Activated CD8-positive, alpha-beta memory T cell treated with anti-CD3 and anti-CD28 coated beads for 36 hours (primary cell): Measurements from ENCODE around the gene GRAMD1A. TPM values are rescaled to one million over a fixed set of nuclear protein-coding genes. Genes with fewer than 3 reads are reported as not detected.

Experiments used
- CTCF ChIA-PET: fragments of 350-600 bp; sonication (Branson Sonifier 250); formaldehyde crosslinking; loops from one replicate; lab custom pipeline; 2021; ENCODE audit warnings: antibody characterized with exemption; lab: Charles Lee
- POLR2A ChIA-PET: fragments of 350-600 bp; sonication (Branson Sonifier 250); formaldehyde crosslinking; loops from one replicate; lab custom pipeline; 2021; ENCODE audit warnings: antibody characterized with exemption; lab: Charles Lee
- total RNA-seq, 2 experiments: library from RNA; stranded (reverse); gene quantifications; one replicate each; pipeline ENCODE4 v1.2.3, GENCODE V29; 2021

GRAMD1A gene
- total RNA-seq, 2 experiments from 2014 or later = 183 to 188 TPM

- CTCF ChIA-PET = interaction anchor here (0.7 to 7.0 kb wide), 8 partner anchors 10 to 1026 kb away, joined by 3 to 65 read pairs (median 5); no protein-coding TSS in a partner anchor
- POLR2A ChIA-PET = interaction anchor here (1.2 to 4.1 kb wide), 2 partner anchors 11 to 27 kb away, joined by 3 to 21 read pairs; partner anchors contain the start of gene GRAMD1A
Measured at GRCh38 chr19:35011091-35011689, 11.1 kb downstream of the GRAMD1A start.

GRCh38 chr19:35011737-35012682 is 11.9 kb downstream of the GRAMD1A start:
- POLR2A ChIA-PET = interaction anchor here (1.2 to 4.1 kb wide), 2 partner anchors 11 to 28 kb away, joined by 3 to 21 read pairs; partner anchors contain the start of gene GRAMD1A
- CTCF ChIA-PET = interaction anchor here (0.8 to 7.0 kb wide), 10 partner anchors 10 to 44 kb away, joined by 3 to 65 read pairs (median 4); partner anchors contain the start of gene GRAMD1A

- CTCF ChIA-PET = interaction anchor here (0.7 to 7.0 kb wide), 9 partner anchors 12 to 45 kb away, joined by 3 to 65 read pairs (median 4); partner anchors contain the start of gene GRAMD1A
- POLR2A ChIA-PET = interaction anchor here (1.1 to 4.1 kb wide), 2 partner anchors 13 to 86 kb away, joined by 4 to 21 read pairs; partner anchors contain the start of gene GRAMD1A
Measured at GRCh38 chr19:35013041-35013819, 13.1 kb downstream of the GRAMD1A start.

- CTCF ChIA-PET = interaction anchor here (1.3 to 7.0 kb wide), 5 partner anchors 13 to 53 kb away, joined by 3 to 65 read pairs (median 5); partner anchors contain the start of gene GRAMD1A
- POLR2A ChIA-PET = interaction anchor here (1.1 to 4.1 kb wide), 3 partner anchors 13 to 87 kb away, joined by 4 to 21 read pairs (median 4); partner anchors contain the start of gene GRAMD1A
Measured at GRCh38 chr19:35013820-35014754, 14.0 kb downstream of the GRAMD1A start.

GRCh38 chr19:35014774-35015173 is 14.7 kb downstream of the GRAMD1A start:
- CTCF ChIA-PET = interaction anchor here (1.5 to 7.0 kb wide), 3 partner anchors 14 to 52 kb away, joined by 3 to 65 read pairs (median 19); partner anchors contain the start of gene GRAMD1A
- POLR2A ChIA-PET = interaction anchor here (1.2 to 4.1 kb wide), 2 partner anchors 14 to 42 kb away, joined by 4 to 21 read pairs; partner anchors contain the start of gene GRAMD1A

GRCh38 chr19:35015270-35015953 is 15.3 kb downstream of the GRAMD1A start:
- CTCF ChIA-PET = interaction anchor here (1.5 to 7.0 kb wide), 2 partner anchors 42 to 51 kb away, joined by 3 to 65 read pairs; no protein-coding TSS in a partner anchor
- POLR2A ChIA-PET = interaction anchor here (4.1 kb wide), 1 partner anchor 15 kb away, joined by 21 read pairs; the partner anchor contains the start of gene GRAMD1A

GRCh38 chr19:35015954-35016351 is 15.8 kb downstream of the GRAMD1A start:
- CTCF ChIA-PET = interaction anchor here (1.5 kb wide), 1 partner anchor 48 kb away, joined by 6 read pairs; no protein-coding TSS in a partner anchor
- POLR2A ChIA-PET = no interaction called here

GRCh38 chr19:35017507-35017906 is 17.4 kb downstream of the GRAMD1A start:
- CTCF ChIA-PET = interaction anchor here (0.7 to 1.5 kb wide), 2 partner anchors 45 to 50 kb away, joined by 4 to 6 read pairs; no protein-coding TSS in a partner anchor
- POLR2A ChIA-PET = no interaction called here

GRCh38 chr19:35018379-35018778 is 18.3 kb downstream of the GRAMD1A start:
- ChIA-PET CTCF (no interaction called here), POLR2A (no interaction called here)

GRCh38 chr19:35019144-35019543 is 19.0 kb downstream of the GRAMD1A start:
- ChIA-PET CTCF (interaction anchor here (1.1 kb wide), 1 partner anchor 46 kb away, joined by 4 read pairs; no protein-coding TSS in a partner anchor), POLR2A (no interaction called here)

- ChIA-PET POLR2A (no interaction called here), CTCF (interaction anchor here (0.8 kb wide), 1 partner anchor 9 kb away, joined by 3 read pairs; no protein-coding TSS in a partner anchor)
Measured at GRCh38 chr19:35021016-35021415, 20.9 kb downstream of the GRAMD1A start.

- POLR2A ChIA-PET = interaction anchor here (0.7 kb wide), 1 partner anchor 60 kb away, joined by 5 read pairs; no protein-coding TSS in a partner anchor
- CTCF ChIA-PET = interaction anchor here (0.8 kb wide), 1 partner anchor 9 kb away, joined by 3 read pairs; no protein-coding TSS in a partner anchor
Measured at GRCh38 chr19:35021596-35021995, 21.5 kb downstream of the GRAMD1A start.

- CTCF ChIA-PET = no interaction called here
- POLR2A ChIA-PET = interaction anchor here (0.7 kb wide), 1 partner anchor 26 kb away, joined by 4 read pairs; no protein-coding TSS in a partner anchor
Measured at GRCh38 chr19:35022460-35022859, 22.3 kb downstream of the GRAMD1A start.

- ChIA-PET CTCF (no interaction called here), POLR2A (no interaction called here)
Measured at GRCh38 chr19:35023428-35023827, 23.3 kb downstream of the GRAMD1A start.

- ChIA-PET CTCF (no interaction called here), POLR2A (no interaction called here)
Measured at GRCh38 chr19:35024095-35024494, 24.0 kb downstream of the GRAMD1A start.

GRCh38 chr19:35025969-35026368 is 25.8 kb downstream of the GRAMD1A start:
- POLR2A ChIA-PET = no interaction called here
- CTCF ChIA-PET = interaction anchor here (0.6 to 1.2 kb wide), 3 partner anchors 15 to 109 kb away, joined by 3 to 5 read pairs (median 3); partner anchors contain the start of gene LGI4
